H9 (cell line): Measurements from ENCODE around the gene SLC37A2. TPM values are rescaled to one million over a fixed set of nuclear protein-coding genes. Genes with fewer than 3 reads are reported as not detected.

Experiments
- DNase-seq: peaks from one replicate; pipeline ENCODE4 v3.0.0-alpha.2; 2017
- H2AFZ ChIP-seq: one replicate; pipeline ENCODE4 v1.6.1; 2013; ENCODE audit warnings: mild to moderate bottlenecking, low read length, control low read depth, moderate library complexity
- H2AK5ac ChIP-seq: 2 replicates; pipeline ENCODE4 v1.6.1; 2013; ENCODE audit warnings: low read length, control low read depth, mixed read lengths; ENCODE audit not compliant: insufficient read length
- H2BK120ac ChIP-seq: one replicate; pipeline ENCODE4 v1.6.1; 2013; ENCODE audit warnings: low read depth, mild to moderate bottlenecking, low read length, control low read depth, inconsistent platforms; ENCODE audit not compliant: poor library complexity, severe bottlenecking
- H2BK12ac ChIP-seq: 2 replicates; pipeline ENCODE4 v1.6.1; 2013; ENCODE audit warnings: low read length, control low read depth, mixed read lengths, low read depth; ENCODE audit not compliant: insufficient read length
- H2BK15ac ChIP-seq: 2 replicates; pipeline ENCODE4 v1.6.1; 2013; ENCODE audit warnings: low read depth, low read length, control low read depth
- H2BK20ac ChIP-seq: one replicate; pipeline ENCODE4 v1.6.1; 2013; ENCODE audit warnings: low read depth, mild to moderate bottlenecking, low read length, control low read depth, inconsistent platforms; ENCODE audit not compliant: poor library complexity, severe bottlenecking
- H2BK5ac ChIP-seq: 2 replicates; pipeline ENCODE4 v1.6.1; 2013; ENCODE audit warnings: low read length, control low read depth, mixed read lengths; ENCODE audit not compliant: insufficient read length
- H3K14ac ChIP-seq: 2 replicates; pipeline ENCODE4 v1.6.1; 2013; ENCODE audit warnings: low read length, control low read depth; ENCODE audit not compliant: insufficient read depth
- H3K18ac ChIP-seq: 2 replicates; pipeline ENCODE4 v1.6.1; 2013; ENCODE audit warnings: low read depth, mild to moderate bottlenecking, mixed read lengths, low read length, control low read depth; ENCODE audit not compliant: insufficient read length
- H3K23ac ChIP-seq: 2 replicates; pipeline ENCODE4 v1.6.1; 2013; ENCODE audit warnings: low read length, control low read depth, mixed read lengths, low read depth; ENCODE audit not compliant: insufficient read length
- H3K23me2 ChIP-seq: 2 replicates; pipeline ENCODE4 v1.6.1; 2013; ENCODE audit warnings: low read depth, mild to moderate bottlenecking, mixed read lengths, low read length, control low read depth; ENCODE audit not compliant: insufficient read length, poor library complexity, severe bottlenecking
- H3K27ac ChIP-seq: 2 replicates; pipeline ENCODE4 v1.5.1; 2013; ENCODE audit warnings: low read length, control low read depth, mixed read lengths, low read depth; ENCODE audit not compliant: insufficient read length
- H3K27me3 ChIP-seq: 2 replicates; pipeline ENCODE4 v1.6.1; 2013; ENCODE audit warnings: low read length, control low read depth, inconsistent platforms; ENCODE audit not compliant: insufficient read depth
- H3K4ac ChIP-seq: 2 replicates; pipeline ENCODE4 v1.6.1; 2013; ENCODE audit warnings: low read depth, mild to moderate bottlenecking, control low read depth, inconsistent platforms, low read length, moderate library complexity
- H3K4me1 ChIP-seq: 2 replicates; pipeline ENCODE4 v1.6.1; 2013; ENCODE audit warnings: low read length, control low read depth, inconsistent platforms; ENCODE audit not compliant: insufficient read depth
- H3K4me2 ChIP-seq: 2 replicates; pipeline ENCODE4 v1.6.1; 2013; ENCODE audit warnings: low read length, control low read depth, mixed read lengths; ENCODE audit not compliant: insufficient read length, insufficient read depth
- H3K56ac ChIP-seq: 2 replicates; pipeline ENCODE4 v1.6.1; 2013; ENCODE audit warnings: low read depth, mild to moderate bottlenecking, mixed read lengths, low read length, control low read depth; ENCODE audit not compliant: insufficient read length
- H3K79me1 ChIP-seq: 2 replicates; pipeline ENCODE4 v1.6.1; 2013; ENCODE audit warnings: low read depth, mild to moderate bottlenecking, moderate library complexity, low read length, control low read depth, inconsistent platforms; ENCODE audit not compliant: insufficient read depth, poor library complexity, severe bottlenecking
- H3K79me2 ChIP-seq: 2 replicates; pipeline ENCODE4 v1.6.1; 2013; ENCODE audit warnings: low read length, control low read depth, inconsistent platforms; ENCODE audit not compliant: insufficient read depth
- H3K9ac ChIP-seq: 2 replicates; pipeline ENCODE4 v1.6.1; 2013; ENCODE audit warnings: low read length, control low read depth, mixed read lengths; ENCODE audit not compliant: insufficient read length; ENCODE audit errors: extremely low read depth
- H3K9me3 ChIP-seq: one replicate; pipeline ENCODE4 v1.6.1; 2013; ENCODE audit warnings: low read depth, low read length, inconsistent platforms; ENCODE audit not compliant: control insufficient read depth
- H3T11ph ChIP-seq: one replicate; pipeline ENCODE4 v1.6.1; 2013; ENCODE audit warnings: mild to moderate bottlenecking, low read length, control low read depth, inconsistent platforms
- H4K20me1 ChIP-seq: one replicate; pipeline ENCODE4 v1.6.1; 2013; ENCODE audit not compliant: control insufficient read depth, insufficient read length, insufficient read depth
- H4K5ac ChIP-seq: 2 replicates; pipeline ENCODE4 v1.6.1; 2013; ENCODE audit warnings: low read depth, mild to moderate bottlenecking, mixed read lengths, low read length, control low read depth; ENCODE audit not compliant: insufficient read length
- H4K8ac ChIP-seq: replicated peaks from 2 replicates; pipeline ENCODE4 v1.6.1; 2013; ENCODE audit warnings: low read length, control low read depth, mixed read lengths, low read depth; ENCODE audit not compliant: insufficient read length
- H4K91ac ChIP-seq: 2 replicates; pipeline ENCODE4 v1.6.1; 2013; ENCODE audit warnings: low read depth, mild to moderate bottlenecking, moderate library complexity, mixed read lengths, low read length, control low read depth; ENCODE audit not compliant: insufficient read length
- H3K27ac Mint-ChIP-seq, 3 experiments: 2 replicates in 2 of 3; 3 replicates in 1 of 3; pipeline ENCODE4 v1.8.0; 2020 to 2021; ENCODE audit warnings: mixed read lengths in 3 of 3, mild to moderate bottlenecking in 1 of 3, moderate library complexity in 1 of 3
- H3K27me3 Mint-ChIP-seq: 2 replicates; pipeline ENCODE4 v1.8.0; 2021; ENCODE audit warnings: low read depth, mild to moderate bottlenecking, moderate library complexity, mixed read lengths
- H3K36me3 Mint-ChIP-seq, 3 experiments: 2 replicates in 2 of 3; 3 replicates in 1 of 3; pipeline ENCODE4 v1.8.0; 2020 to 2021; ENCODE audit warnings: low read depth in 3 of 3, mixed read lengths in 3 of 3; ENCODE audit not compliant: insufficient read depth in 1 of 3
- H3K4me1 Mint-ChIP-seq, 2 experiments: 2 replicates each; pipeline ENCODE4 v1.8.0; 2020; ENCODE audit warnings: mixed read lengths in 2 of 2
- H3K4me3 Mint-ChIP-seq, 2 experiments: 2 replicates in 1 of 2; 3 replicates in 1 of 2; pipeline ENCODE4 v1.8.0; 2020 to 2021; ENCODE audit warnings: mild to moderate bottlenecking in 2 of 2, mixed read lengths in 2 of 2, moderate library complexity in 1 of 2
- H3K9me3 Mint-ChIP-seq, 2 experiments: 2 replicates in 1 of 2; 3 replicates in 1 of 2; pipeline ENCODE4 v1.8.0; 2020; ENCODE audit warnings: mild to moderate bottlenecking in 2 of 2, mixed read lengths in 2 of 2, moderate library complexity in 1 of 2
- WGBS: extraction: QIAGEN DNeasy Blood & Tissue Kit; methylation state at CpG from one replicate; pipeline ENCODE4 v1.1.7; 2013; ENCODE audit warnings: missing lambda C conversion rate, low lambda C conversion rate, mixed read lengths; ENCODE audit not compliant: insufficient read length; ENCODE audit errors: extremely low coverage; 5-methylcytosine and 5-hydroxymethylcytosine counted together
- total RNA-seq: library from RNA; stranded (reverse); gene quantifications from 2 replicates; pipeline ENCODE4 v1.2.1, GENCODE V29; 2021
- TF ChIP-seq, protein P1 (sequence below): fragments of 200-600 bp; sonication (generic); conservative IDR thresholded peaks from 3 replicates; pipeline ENCODE4 v1.8.0; 2021; ENCODE audit warnings: antibody characterized with exemption, mild to moderate bottlenecking

SLC37A2 gene
- total RNA-seq, 1 experiment from 2014 or later: 1.2 TPM

DNA sequence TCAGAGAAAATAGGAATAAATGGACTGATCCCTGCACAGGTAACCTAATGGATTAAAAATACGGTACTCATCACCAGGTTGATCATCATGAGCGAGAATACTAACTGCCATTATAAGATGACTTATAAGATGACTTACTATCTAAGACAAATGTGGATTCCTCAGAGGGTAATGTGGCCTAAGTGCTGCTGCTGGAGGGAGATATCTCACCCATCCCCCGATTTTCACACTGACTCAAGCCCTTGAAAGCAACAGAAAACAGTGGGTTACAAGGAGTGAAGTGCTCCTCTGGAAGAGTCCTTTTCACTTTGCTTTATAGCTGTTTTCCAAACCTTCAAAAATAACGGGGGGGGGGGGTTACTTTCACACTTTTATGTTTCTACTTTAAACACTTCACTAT is 47.4 kb downstream of the SLC37A2 start:
- Histone ChIP-seq H3K23ac (no peak overlapping the region), H2BK15ac (no peak overlapping the region), H3K4me1 (no peaks in the 10 kb centered on the region; the same call in 1 of the 2 replicates), H3K9ac (peak overlapping the region; percentile 27), H2AFZ (no peak overlapping the region), H3K56ac (no peak overlapping the region), H2BK5ac (no peak overlapping the region), H3K4me2 (peak overlapping the region; percentile 81), H2BK20ac (no peak overlapping the region), H2BK12ac (no peak overlapping the region), H2AK5ac (no peak overlapping the region), H4K8ac (no peak overlapping the region), H4K5ac (no peak overlapping the region), H2BK120ac (no peak overlapping the region), H3T11ph (no peak overlapping the region), H3K79me1 (no peaks in the 10 kb centered on the region), H3K27me3 (no peaks in the 10 kb centered on the region), H3K27ac (no peak overlapping the region), H3K23me2 (peaks cover 3% of the 10 kb centered on the region), H3K9me3 (no peaks in the 10 kb centered on the region), H3K14ac (no peak overlapping the region), H3K4ac (no peak overlapping the region), H3K79me2 (no peaks in the 10 kb centered on the region), H4K91ac (no peak overlapping the region), H4K20me1 (no peaks in the 10 kb centered on the region), H3K18ac (no peak overlapping the region)
- Mint-ChIP-seq H3K36me3 (peaks cover 11 to 36% (median 12%) of the 10 kb centered on the region in 3 experiments), H3K27ac (no peak overlapping the region), H3K4me3 (peak overlapping the region; percentile 90 to 100), H3K27me3 (peaks cover 11% of the 10 kb centered on the region), H3K4me1 (peaks cover 15 to 24% of the 10 kb centered on the region in 2 experiments), H3K9me3 (peaks cover 13 to 16% of the 10 kb centered on the region in 2 experiments)
- no CpG with 5 or more reads among the region's 4 CpGs for WGBS
- no peak for DNase-seq
- TF ChIP-seq, protein P1, sequence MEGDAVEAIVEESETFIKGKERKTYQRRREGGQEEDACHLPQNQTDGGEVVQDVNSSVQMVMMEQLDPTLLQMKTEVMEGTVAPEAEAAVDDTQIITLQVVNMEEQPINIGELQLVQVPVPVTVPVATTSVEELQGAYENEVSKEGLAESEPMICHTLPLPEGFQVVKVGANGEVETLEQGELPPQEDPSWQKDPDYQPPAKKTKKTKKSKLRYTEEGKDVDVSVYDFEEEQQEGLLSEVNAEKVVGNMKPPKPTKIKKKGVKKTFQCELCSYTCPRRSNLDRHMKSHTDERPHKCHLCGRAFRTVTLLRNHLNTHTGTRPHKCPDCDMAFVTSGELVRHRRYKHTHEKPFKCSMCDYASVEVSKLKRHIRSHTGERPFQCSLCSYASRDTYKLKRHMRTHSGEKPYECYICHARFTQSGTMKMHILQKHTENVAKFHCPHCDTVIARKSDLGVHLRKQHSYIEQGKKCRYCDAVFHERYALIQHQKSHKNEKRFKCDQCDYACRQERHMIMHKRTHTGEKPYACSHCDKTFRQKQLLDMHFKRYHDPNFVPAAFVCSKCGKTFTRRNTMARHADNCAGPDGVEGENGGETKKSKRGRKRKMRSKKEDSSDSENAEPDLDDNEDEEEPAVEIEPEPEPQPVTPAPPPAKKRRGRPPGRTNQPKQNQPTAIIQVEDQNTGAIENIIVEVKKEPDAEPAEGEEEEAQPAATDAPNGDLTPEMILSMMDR: no peak
